Measurements from ENCODE around the gene SLC6A6.

Gene SLC6A6

GRCh38 chr3:14512281-14512941, 110.0 kb downstream of the SLC6A6 start:
- Histone ChIP-seq H3K4me3 (ENCODE audit: low read depth, low read length, poor library complexity, severe bottlenecking) (no peak overlapping the region), H3K4me1 (ENCODE audit: insufficient read depth, low read length, severe bottlenecking) (no peaks in the 10 kb centered on the region), H2AFZ (ENCODE audit: low read length) (no peak overlapping the region), H3K79me2 (ENCODE audit: insufficient read depth, low read length) (no peaks in the 10 kb centered on the region), H3K9ac (ENCODE audit: low read length) (no peak overlapping the region), H3K36me3 (ENCODE audit: insufficient read depth, low read length) (no peaks in the 10 kb centered on the region), H3K4me2 (ENCODE audit: low read length) (no peak overlapping the region), H3F3A (ENCODE audit: insufficient read depth, low read length) (no peaks in the 10 kb centered on the region), H4K20me1 (ENCODE audit: insufficient read depth, low read length) (no peaks in the 10 kb centered on the region), H3K9me3 (ENCODE audit: low read length) (no peaks in the 10 kb centered on the region), H3K27ac (ENCODE audit: low read depth, low read length, poor library complexity, severe bottlenecking) (no peak overlapping the region), H3K27me3 (ENCODE audit: insufficient read depth, low read length) (peaks cover 3% of the 10 kb centered on the region; the same call in 1 of the 2 replicates), H3K9me2 (ENCODE audit: low read depth, low read length) (no peaks in the 10 kb centered on the region)
- TF ChIP-seq EZH2 (IDR thresholded peaks at IDR 0.05; ENCODE audit: borderline replicate concordance, low read length) (no peak), CTCF (IDR thresholded peaks at IDR 0.05; ENCODE audit: low read length) (no peak)

GRCh38 chr3:14512942-14513327, 110.5 kb downstream of the SLC6A6 start:
- H3K9me2 ChIP-seq (ENCODE audit: low read depth, low read length) = no peaks in the 10 kb centered on the region
- H2AFZ ChIP-seq (ENCODE audit: low read length) = no peak overlapping the region
- no peak overlapping the region for H3K4me3 ChIP-seq (ENCODE audit: low read depth, low read length, poor library complexity, severe bottlenecking)
- no peak for TF ChIP-seq EZH2 (IDR thresholded peaks at IDR 0.05; ENCODE audit: borderline replicate concordance, low read length)
- TF ChIP-seq CTCF (IDR thresholded peaks at IDR 0.05; ENCODE audit: low read length) = no peak
- H3K27me3 ChIP-seq (ENCODE audit: insufficient read depth, low read length) = peaks cover 3% of the 10 kb centered on the region; the same call in 1 of the 2 replicates
- H3F3A ChIP-seq (ENCODE audit: insufficient read depth, low read length) = no peaks in the 10 kb centered on the region
- H3K4me2 ChIP-seq (ENCODE audit: low read length) = no peak overlapping the region
- no peaks in the 10 kb centered on the region for H3K4me1 ChIP-seq (ENCODE audit: insufficient read depth, low read length, severe bottlenecking)
- H3K9ac ChIP-seq (ENCODE audit: low read length) = no peak overlapping the region
- H3K27ac ChIP-seq (ENCODE audit: low read depth, low read length, poor library complexity, severe bottlenecking) = no peak overlapping the region
- H3K36me3 ChIP-seq (ENCODE audit: insufficient read depth, low read length) = no peaks in the 10 kb centered on the region
- no peaks in the 10 kb centered on the region for H3K79me2 ChIP-seq (ENCODE audit: insufficient read depth, low read length)
- no peaks in the 10 kb centered on the region for H3K9me3 ChIP-seq (ENCODE audit: low read length)
- no peaks in the 10 kb centered on the region for H4K20me1 ChIP-seq (ENCODE audit: insufficient read depth, low read length)

GRCh38 chr3:14513566-14514322, 111.3 kb downstream of the SLC6A6 start:
- Histone ChIP-seq H3K9me2 (ENCODE audit: low read depth, low read length) (no peaks in the 10 kb centered on the region), H2AFZ (ENCODE audit: low read length) (no peak overlapping the region), H3K9ac (ENCODE audit: low read length) (no peak overlapping the region), H3K27me3 (ENCODE audit: insufficient read depth, low read length) (peaks cover 3% of the 10 kb centered on the region; the same call in 1 of the 2 replicates), H3K79me2 (ENCODE audit: insufficient read depth, low read length) (no peaks in the 10 kb centered on the region), H3F3A (ENCODE audit: insufficient read depth, low read length) (no peaks in the 10 kb centered on the region), H4K20me1 (ENCODE audit: insufficient read depth, low read length) (no peaks in the 10 kb centered on the region), H3K4me3 (ENCODE audit: low read depth, low read length, poor library complexity, severe bottlenecking) (no peak overlapping the region), H3K9me3 (ENCODE audit: low read length) (no peaks in the 10 kb centered on the region), H3K27ac (ENCODE audit: low read depth, low read length, poor library complexity, severe bottlenecking) (no peak overlapping the region), H3K4me1 (ENCODE audit: insufficient read depth, low read length, severe bottlenecking) (no peaks in the 10 kb centered on the region), H3K36me3 (ENCODE audit: insufficient read depth, low read length) (no peaks in the 10 kb centered on the region), H3K4me2 (ENCODE audit: low read length) (no peak overlapping the region)
- TF ChIP-seq CTCF (IDR thresholded peaks at IDR 0.05; ENCODE audit: low read length) (no peak), EZH2 (IDR thresholded peaks at IDR 0.05; ENCODE audit: borderline replicate concordance, low read length) (no peak)

Data from OCI-LY1 (cell line).